Measurements from ENCODE around the gene CTBS.
A peak's percentile ranks its signal among the peaks of the same experiment; 100 is the strongest.

The CTBS gene

GRCh38 chr1:84613887-84614286 lies 39.6 kb upstream of the CTBS start:
- DNase-seq (ENCODE audit: low read depth): no peak
- no peak for TF ChIP-seq CTCF (conservative IDR thresholded peaks at IDR 0.05; ENCODE audit: low read length)
- H3K4me3 ChIP-seq (ENCODE audit: low read length): no peak overlapping the region

- DNase-seq (ENCODE audit: low read depth): peak; percentile 52
- TF ChIP-seq CTCF (conservative IDR thresholded peaks at IDR 0.05; ENCODE audit: low read length): no peak
- no peak overlapping the region for H3K4me3 ChIP-seq (ENCODE audit: low read length)
These were observed 38.8 kb upstream of the CTBS start for GRCh38 chr1:84613026-84613425.

GRCh38 chr1:84611796-84612195 lies 37.6 kb upstream of the CTBS start:
- no peak overlapping the region; the same call in 1 of the 2 replicates for H3K4me3 ChIP-seq (ENCODE audit: low read length)

GRCh38 chr1:84611091-84611490 lies 36.9 kb upstream of the CTBS start:
- no peak overlapping the region for H3K4me3 ChIP-seq (ENCODE audit: low read length)
- no peak for TF ChIP-seq CTCF (conservative IDR thresholded peaks at IDR 0.05; ENCODE audit: low read length)
- no peak for DNase-seq (ENCODE audit: low read depth)

More at GRCh38 chr1:84611796-84612195, 37.6 kb upstream of the CTBS start:
- no peak for TF ChIP-seq CTCF (conservative IDR thresholded peaks at IDR 0.05; ENCODE audit: low read length)
- DNase-seq (ENCODE audit: low read depth): peak; percentile 6

- no peak for DNase-seq (ENCODE audit: low read depth)
- no peak overlapping the region for H3K4me3 ChIP-seq (ENCODE audit: low read length)
- no peak for TF ChIP-seq CTCF (conservative IDR thresholded peaks at IDR 0.05; ENCODE audit: low read length)
These were observed 32.7 kb upstream of the CTBS start for GRCh38 chr1:84606977-84607376.

GRCh38 chr1:84605157-84605556 lies 30.9 kb upstream of the CTBS start:
- TF ChIP-seq CTCF (conservative IDR thresholded peaks at IDR 0.05; ENCODE audit: low read length): no peak
- no peak overlapping the region for H3K4me3 ChIP-seq (ENCODE audit: low read length)
- DNase-seq (ENCODE audit: low read depth): no peak

GRCh38 chr1:84603941-84604830 lies 29.9 kb upstream of the CTBS start:
- H3K4me3 ChIP-seq (ENCODE audit: low read length): peak overlapping the region; percentile 62

More at GRCh38 chr1:84603941-84604830, 29.9 kb upstream of the CTBS start:
- DNase-seq (ENCODE audit: low read depth): peak; percentile 93
- TF ChIP-seq CTCF (conservative IDR thresholded peaks at IDR 0.05; ENCODE audit: low read length): peak; percentile 83

Measured in AG10803 (cell line).